SU-DHL-6 (cell line): ENCODE measurements around the gene NCR3LG1.

Source experiments
- CTCF ChIP-seq: fragments of 200-600 bp; sonication (generic); IDR thresholded peaks from one replicate; pipeline ENCODE4 v1.5.1; 2017; ENCODE audit warnings: antibody characterized with exemption, mild to moderate bottlenecking, low read length, moderate library complexity; ENCODE audit not compliant: insufficient read depth, poor library complexity, severe bottlenecking
- EZH2phosphoT487 ChIP-seq: fragments of 200-600 bp; sonication (generic), shearing (Covaris generic); conservative IDR thresholded peaks from 2 replicates; pipeline ENCODE4 v1.6.1; 2018; ENCODE audit warnings: mild to moderate bottlenecking, antibody characterized with exemption, low read length, moderate library complexity, mixed read lengths

- TF ChIP-seq CTCF, result no peak
- no peak for TF ChIP-seq EZH2phosphoT487
Observed at GRCh38 chr11:17383461-17383860, 31.9 kb downstream of the NCR3LG1 start.
